IMR-90 (cell line): ENCODE results near the gene CD300H. TPM values are rescaled to one million over a fixed set of nuclear protein-coding genes. Genes with fewer than 3 reads are reported as not detected.

Source experiments
- ATAC-seq: fragments of 200-7000 bp; cut with Tn5 transposase; 2 replicates; pipeline ENCODE4 v1.9.1; 2020; ENCODE audit warnings: low read depth, mild to moderate bottlenecking, moderate library complexity
- BruUV-seq: library from RNA; stranded (reverse); fragments of 400-500 nt; replicated peaks from 2 replicates; lab custom pipeline; 2021; lab: Mats Ljungman, UMichigan
- CTCF ChIA-PET: fragments of 300-600 bp; formaldehyde crosslinking; extraction: SDS; loops from one replicate; lab custom pipeline; 2021; ENCODE audit warnings: antibody characterized with exemption; lab: Yijun Ruan, JAX
- POLR2A ChIA-PET: fragments of 300-600 bp; sonication (Branson Sonifier 250); formaldehyde crosslinking; loops from one replicate; lab custom pipeline; 2022; ENCODE audit warnings: antibody characterized with exemption; ENCODE audit not compliant: unreplicated experiment; lab: Charles Lee
- DNase-seq: peaks from one replicate; pipeline ENCODE4 v3.0.0; 2013
- H2AFZ ChIP-seq: replicated peaks from 2 replicates; pipeline ENCODE3; 2013; ENCODE audit warnings: low read length, mild to moderate bottlenecking; ENCODE audit not compliant: poor library complexity
- H2AK5ac ChIP-seq: 2 replicates; pipeline ENCODE4 v1.6.1; 2013; ENCODE audit warnings: low read depth, low read length, inconsistent platforms
- H2AK9ac ChIP-seq: replicated peaks from 2 replicates; pipeline ENCODE3; 2013; ENCODE audit warnings: mild to moderate bottlenecking, low read depth, low read length, moderate library complexity; ENCODE audit not compliant: poor library complexity
- H2BK120ac ChIP-seq: 2 replicates; pipeline ENCODE4 v1.6.1; 2013; ENCODE audit warnings: low read depth, low read length, inconsistent platforms
- H2BK15ac ChIP-seq: 3 replicates; pipeline ENCODE4 v1.6.1; 2013; ENCODE audit warnings: low read depth, low read length, inconsistent platforms
- H2BK20ac ChIP-seq: 2 replicates; pipeline ENCODE4 v1.6.1; 2013; ENCODE audit warnings: low read depth, mild to moderate bottlenecking, inconsistent platforms, low read length, moderate library complexity
- H2BK5ac ChIP-seq: 2 replicates; pipeline ENCODE4 v1.6.1; 2013; ENCODE audit warnings: mild to moderate bottlenecking, low read depth, low read length, inconsistent platforms; ENCODE audit not compliant: poor library complexity, severe bottlenecking
- H3K14ac ChIP-seq: replicated peaks from 2 replicates; pipeline ENCODE4 v1.6.1; 2013; ENCODE audit warnings: low read depth, low read length, inconsistent platforms
- H3K18ac ChIP-seq: 2 replicates; pipeline ENCODE4 v1.6.1; 2013; ENCODE audit warnings: low read depth, low read length, control low read depth
- H3K23ac ChIP-seq: 2 replicates; pipeline ENCODE4 v1.6.1; 2013; ENCODE audit warnings: low read depth, low read length, inconsistent platforms
- H3K27ac ChIP-seq: 2 replicates; pipeline ENCODE4 v1.5.1; 2013; ENCODE audit warnings: mild to moderate bottlenecking, control low read depth, low read length; ENCODE audit not compliant: insufficient read depth
- H3K27me3 ChIP-seq: 2 replicates; pipeline ENCODE4 v1.6.1; 2013; ENCODE audit warnings: low read length; ENCODE audit not compliant: control insufficient read depth, insufficient read depth
- H3K36me3 ChIP-seq: 2 replicates; pipeline ENCODE4 v1.6.1; 2013; ENCODE audit warnings: low read length, mixed read lengths; ENCODE audit not compliant: control insufficient read depth, insufficient read depth
- H3K4ac ChIP-seq: 2 replicates; pipeline ENCODE4 v1.6.1; 2013; ENCODE audit warnings: low read depth, low read length, inconsistent platforms
- H3K4me1 ChIP-seq: 2 replicates; pipeline ENCODE4 v1.6.1; 2013; ENCODE audit warnings: low read length, mixed read lengths; ENCODE audit not compliant: control insufficient read depth, insufficient read depth
- H3K4me2 ChIP-seq: 2 replicates; pipeline ENCODE4 v1.6.1; 2013; ENCODE audit warnings: low read depth, mild to moderate bottlenecking, control low read depth, low read length, moderate library complexity
- H3K4me3 ChIP-seq: 2 replicates; pipeline ENCODE4 v1.5.1; 2013; ENCODE audit warnings: low read depth, mild to moderate bottlenecking, control low read depth, low read length, moderate library complexity; ENCODE audit not compliant: insufficient read depth
- H3K56ac ChIP-seq: 2 replicates; pipeline ENCODE4 v1.6.1; 2013; ENCODE audit warnings: low read length, inconsistent platforms; ENCODE audit not compliant: insufficient read depth; ENCODE audit errors: extremely low read depth
- H3K79me1 ChIP-seq, 2 experiments: 2 replicates each; pipeline ENCODE4 v1.6.1; 2013; ENCODE audit warnings: low read length in 2 of 2, inconsistent platforms in 1 of 2, low read depth in 1 of 2
- H3K9ac ChIP-seq: 2 replicates; pipeline ENCODE4 v1.6.1; 2013; ENCODE audit warnings: low read depth, low read length, control low read depth
- H3K9me1 ChIP-seq: 2 replicates; pipeline ENCODE4 v1.6.1; 2013; ENCODE audit warnings: low read length, inconsistent platforms; ENCODE audit not compliant: insufficient read depth
- H3K9me3 ChIP-seq: 2 replicates; pipeline ENCODE4 v1.6.1; 2013; ENCODE audit warnings: low read length; ENCODE audit not compliant: control insufficient read depth, insufficient read depth
- H4K20me1 ChIP-seq: 2 replicates; pipeline ENCODE4 v1.6.1; 2013; ENCODE audit warnings: low read length, inconsistent platforms; ENCODE audit not compliant: insufficient read depth
- H4K5ac ChIP-seq: 2 replicates; pipeline ENCODE4 v1.6.1; 2013; ENCODE audit warnings: mild to moderate bottlenecking, low read depth, low read length, control low read depth
- H4K8ac ChIP-seq, 2 experiments: 2 replicates each; pipeline ENCODE4 v1.6.1; 2013; ENCODE audit warnings: low read depth in 2 of 2, low read length in 2 of 2, control low read depth in 1 of 2, inconsistent platforms in 1 of 2
- H4K91ac ChIP-seq: 2 replicates; pipeline ENCODE4 v1.6.1; 2013; ENCODE audit warnings: low read depth, low read length, inconsistent platforms; ENCODE audit not compliant: insufficient read depth
- FOS ChIP-seq: fragments of 150-350 bp; IDR thresholded peaks from 2 replicates; pipeline ENCODE4 v1.6.1; 2016; ENCODE audit warnings: low read depth, low read length
- WGBS, 2 experiments: methylation state at CpG; one replicate each; pipeline versions ENCODE4 v1.1.5 to v1.1.7; 2013; ENCODE audit warnings: missing lambda C conversion rate in 2 of 2; ENCODE audit not compliant: insufficient read length in 1 of 2; ENCODE audit errors: extremely low coverage in 2 of 2; 5-methylcytosine and 5-hydroxymethylcytosine counted together
- dilution Hi-C: fragments of 300-500 bp; cut with HindIII; formaldehyde crosslinking; loops from one replicate; pipeline ENCODE4 v1.14.3; 2018; ENCODE audit warnings: low sequenced_read_pairs; ENCODE audit not compliant: unreplicated experiment
- in situ Hi-C: fragments of 300-500 bp; cut with MboI; formaldehyde crosslinking; loops from 3 replicates; pipeline ENCODE4 v1.14.3; 2019; ENCODE audit warnings: low sequenced_read_pairs, inconsistent platforms, mixed read lengths
- intact Hi-C: fragments of 100-400 bp; cut with micrococcal nuclease; formaldehyde crosslinking; loops from 2 replicates; pipeline ENCODE4 v1.10.0; 2022
- polyA plus RNA-seq, 3 experiments: library from polyadenylated mRNA; depleted of rRNA; stranded (reverse); fragments of >200 nt; gene quantifications; 2 replicates each; pipeline ENCODE4 v1.2.3, GENCODE V29; 2012; ENCODE audit warnings: low replicate concordance in 1 of 3
- total RNA-seq: library from RNA; depleted of rRNA; stranded (reverse); fragments of >200 nt; gene quantifications from 2 replicates; pipeline ENCODE4 v1.2.3, GENCODE V29; 2012

Gene CD300H
- total and polyA plus RNA-seq, 2 of the 4 experiments (the other 2 are of a cell fraction): not detected

DNA sequence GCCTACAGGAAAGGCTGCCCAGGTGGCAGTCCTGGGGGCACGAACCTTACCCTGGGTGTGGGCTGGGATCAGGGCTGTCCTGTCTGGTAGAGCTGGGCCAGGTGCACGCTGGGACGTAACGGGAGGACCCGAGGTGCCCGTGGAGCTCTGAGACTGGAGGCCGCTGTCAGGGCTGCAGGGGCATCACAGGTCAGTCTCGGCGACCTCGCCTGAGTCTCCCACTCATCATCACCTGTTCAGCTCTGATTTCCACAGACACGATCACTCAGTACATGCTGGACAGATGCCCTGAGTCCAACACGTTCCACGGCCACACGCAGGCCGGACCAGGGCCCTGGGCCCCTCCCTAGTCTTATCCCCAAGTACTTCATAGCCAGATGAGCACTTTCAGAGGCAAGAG, 16.7 kb downstream of the CD300H start:
- H3K9ac ChIP-seq: no peak overlapping the region
- H3K4me3 ChIP-seq: no peak overlapping the region
- no peak overlapping the region for H2BK20ac ChIP-seq
- DNase-seq (no peak), ATAC-seq (no peak)
- intact Hi-C loops (no loop called here), dilution Hi-C loops (no loop called here), in situ Hi-C loops (no loop called here)
- H2BK120ac ChIP-seq: no peak overlapping the region
- no peak overlapping the region for H3K14ac ChIP-seq
- H3K9me3 ChIP-seq: peaks cover 22% of the 10 kb centered on the region
- no peak overlapping the region for H2BK15ac ChIP-seq
- no peak overlapping the region for H3K56ac ChIP-seq
- 76% methylated on average over 5 of the region's 15 CpGs; no CpG with 5 or more reads in 1 of the 2 experiments for WGBS, 2 experiments
- H2BK5ac ChIP-seq: no peak overlapping the region
- no peaks in the 10 kb centered on the region for H3K9me1 ChIP-seq
- no peaks in the 10 kb centered on the region for H3K27me3 ChIP-seq
- H3K23ac ChIP-seq: no peak overlapping the region
- no peak overlapping the region for H4K91ac ChIP-seq
- no peak overlapping the region for H4K8ac ChIP-seq
- H4K20me1 ChIP-seq: no peaks in the 10 kb centered on the region
- no peaks in the 10 kb centered on the region for H3K36me3 ChIP-seq
- H3K79me1 ChIP-seq: no peaks in the 10 kb centered on the region
- no peak overlapping the region for H2AK9ac ChIP-seq
- H2AFZ ChIP-seq: no peak overlapping the region
- no peak overlapping the region for H3K18ac ChIP-seq
- no peak overlapping the region for H3K4me2 ChIP-seq
- H3K4me1 ChIP-seq: no peaks in the 10 kb centered on the region
- H3K27ac ChIP-seq: no peak overlapping the region
- no peak overlapping the region for H3K4ac ChIP-seq
- POLR2A ChIA-PET: no interaction called here
- H2AK5ac ChIP-seq: no peak overlapping the region
- H4K5ac ChIP-seq: no peak overlapping the region
- no peak for TF ChIP-seq FOS
- CTCF ChIA-PET: no interaction called here
- BruUV-seq: no TSS peak
